ENCODE data around the gene PEX14. TPM values are rescaled to one million over a fixed set of nuclear protein-coding genes. Genes with fewer than 3 reads are reported as not detected.

Gene PEX14
- total RNA-seq, 1 experiment from 2014 or later, result 29.3 TPM

DNA sequence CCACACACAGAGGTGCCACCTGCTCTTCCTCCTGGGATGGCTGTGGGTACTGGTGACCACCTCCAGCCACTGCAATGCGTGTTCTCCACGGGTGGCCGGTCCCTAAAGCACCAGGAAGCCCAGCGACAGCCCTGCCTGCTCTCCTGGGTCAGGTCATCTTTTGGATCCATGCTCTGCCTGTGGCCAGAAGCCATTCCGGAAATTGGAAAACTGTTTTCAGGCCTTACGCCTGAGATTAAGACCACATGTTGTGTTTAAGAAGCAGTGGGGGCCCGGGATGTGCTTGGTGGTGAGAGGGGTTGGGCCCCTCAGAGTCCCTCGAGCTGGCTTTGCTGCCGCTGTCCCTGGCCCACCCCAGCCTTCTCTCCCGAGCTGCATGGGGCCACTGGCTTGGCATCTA lies 150.8 kb downstream of the PEX14 start (continued):
- no peak for TF ChIP-seq REST (IDR thresholded peaks at IDR 0.05; ENCODE audit: low read depth)
- TF ChIP-seq EZH2 (IDR thresholded peaks at IDR 0.05), result no peak
- no peak for TF ChIP-seq EZH2phosphoT487 (IDR thresholded peaks at IDR 0.05; ENCODE audit: borderline replicate concordance)

DNA sequence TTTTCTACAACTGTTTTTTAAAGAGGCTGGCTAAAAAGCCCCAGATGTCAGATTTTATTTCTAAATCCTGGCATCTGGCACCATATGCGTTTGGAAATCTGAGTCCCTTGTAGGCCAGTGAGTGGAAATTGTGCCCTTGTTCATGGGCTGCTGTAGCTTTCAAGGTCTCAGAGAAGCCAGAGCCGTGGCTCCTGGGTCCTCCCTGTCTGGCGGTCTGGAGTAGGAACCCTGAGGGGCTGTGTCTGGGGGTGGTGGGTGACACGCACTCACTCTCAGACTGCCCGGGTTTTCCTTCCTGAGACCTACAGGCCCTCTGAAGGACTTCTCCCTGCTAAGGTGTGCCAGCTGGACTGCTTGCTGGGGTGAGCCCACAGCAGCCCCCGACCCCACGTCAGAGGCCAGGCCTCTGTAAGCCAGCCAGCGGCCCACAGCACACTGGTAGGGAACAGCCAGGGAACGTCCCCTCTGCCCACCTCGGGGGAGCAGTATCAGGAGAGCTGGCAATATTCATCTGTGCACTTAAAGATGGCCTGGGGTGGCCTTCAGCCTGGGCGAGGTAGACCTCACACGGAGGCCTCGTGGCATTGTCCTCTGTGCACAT lies 151.5 kb downstream of the PEX14 start:
- Histone ChIP-seq H3K9me2 (ENCODE audit: insufficient read depth) (no peaks in the 10 kb centered on the region), H3K4me3 (replicated peaks in 1 of 2; ENCODE audit: low read depth in 1 of 2, low read length in 2 of 2) (no peak overlapping the region), H3K27ac (ENCODE audit: low read depth, low read length) (no peak overlapping the region), H3K9ac (ENCODE audit: low read length) (no peak overlapping the region), H3K36me3 (ENCODE audit: control insufficient read depth in 1 of 2, insufficient read depth in 2 of 2, low read length in 2 of 2) (no peaks in the 10 kb centered on the region; a peak in 1 of 4 replicates), H3K9me3 (ENCODE audit: control insufficient read depth in 1 of 2, insufficient read depth in 1 of 2, low read depth in 1 of 2, low read length in 2 of 2) (no peaks in the 10 kb centered on the region), H3K4me2 (ENCODE audit: low read length) (no peak overlapping the region), H4K20me1 (ENCODE audit: insufficient read depth) (no peaks in the 10 kb centered on the region), H2AFZ (ENCODE audit: low read depth, low read length, poor library complexity, severe bottlenecking) (no peak overlapping the region), H3K79me2 (ENCODE audit: insufficient read depth, low read length) (no peaks in the 10 kb centered on the region), H3K27me3 (ENCODE audit: insufficient read depth, low read length) (no peaks in the 10 kb centered on the region), H3K4me1 (ENCODE audit: control insufficient read depth in 1 of 2, insufficient read depth in 2 of 2, low read length in 2 of 2) (no peaks in the 10 kb centered on the region)
- ChIA-PET RAD21 (ENCODE audit: low non-redundant PET in 1 of 2, low total read pairs in 2 of 2, uncharacterized antibody in 2 of 2, unreplicated experiment in 2 of 2) (no interaction called here), POLR2A (no interaction called here), CTCF (no interaction called here)
- intact Hi-C loops (cut with micrococcal nuclease), result no loop called here
- ATAC-seq (no peak), DNase-seq (ENCODE audit: low read depth, low spot score) (no peak)
- TF ChIP-seq, protein P1, sequence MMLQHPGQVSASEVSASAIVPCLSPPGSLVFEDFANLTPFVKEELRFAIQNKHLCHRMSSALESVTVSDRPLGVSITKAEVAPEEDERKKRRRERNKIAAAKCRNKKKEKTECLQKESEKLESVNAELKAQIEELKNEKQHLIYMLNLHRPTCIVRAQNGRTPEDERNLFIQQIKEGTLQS (IDR thresholded peaks at IDR 0.05), result no peak
- TF ChIP-seq JUND (IDR thresholded peaks at IDR 0.05) (no peak), REST (IDR thresholded peaks at IDR 0.05; ENCODE audit: low read depth) (no peak), FOSL1 (IDR thresholded peaks at IDR 0.05; ENCODE audit: low read depth) (no peak), YY1 (IDR thresholded peaks at IDR 0.05; ENCODE audit: extremely low read depth, insufficient replicate concordance, low read depth, low read length) (no peak), SIN3A (IDR thresholded peaks at IDR 0.05; ENCODE audit: low read depth) (no peak), POLR2AphosphoS5 (IDR thresholded peaks at IDR 0.05; ENCODE audit: low read depth, low read length) (no peak), SP1 (IDR thresholded peaks at IDR 0.05; ENCODE audit: low read depth) (no peak), ZFX (IDR thresholded peaks at IDR 0.05) (no peak), SRF (IDR thresholded peaks at IDR 0.05; ENCODE audit: low read depth) (no peak), CBX3 (IDR thresholded peaks at IDR 0.05; ENCODE audit: low read depth) (no peak), POLR2A (IDR thresholded peaks at IDR 0.05; ENCODE audit: borderline replicate concordance, extremely low read depth, insufficient read depth, insufficient read length) (no peak)
- no TSS peak for BruUV-seq (replicated peaks)
